ENCODE results near the gene XCR1. TPM values are rescaled to one million over a fixed set of nuclear protein-coding genes. Genes with fewer than 3 reads are reported as not detected.

XCR1 gene
- total and polyA plus RNA-seq, 9 of the 15 experiments (the other 6 are each of a cell fraction or from before 2014, with no cell fraction given), result not detected

DNA sequence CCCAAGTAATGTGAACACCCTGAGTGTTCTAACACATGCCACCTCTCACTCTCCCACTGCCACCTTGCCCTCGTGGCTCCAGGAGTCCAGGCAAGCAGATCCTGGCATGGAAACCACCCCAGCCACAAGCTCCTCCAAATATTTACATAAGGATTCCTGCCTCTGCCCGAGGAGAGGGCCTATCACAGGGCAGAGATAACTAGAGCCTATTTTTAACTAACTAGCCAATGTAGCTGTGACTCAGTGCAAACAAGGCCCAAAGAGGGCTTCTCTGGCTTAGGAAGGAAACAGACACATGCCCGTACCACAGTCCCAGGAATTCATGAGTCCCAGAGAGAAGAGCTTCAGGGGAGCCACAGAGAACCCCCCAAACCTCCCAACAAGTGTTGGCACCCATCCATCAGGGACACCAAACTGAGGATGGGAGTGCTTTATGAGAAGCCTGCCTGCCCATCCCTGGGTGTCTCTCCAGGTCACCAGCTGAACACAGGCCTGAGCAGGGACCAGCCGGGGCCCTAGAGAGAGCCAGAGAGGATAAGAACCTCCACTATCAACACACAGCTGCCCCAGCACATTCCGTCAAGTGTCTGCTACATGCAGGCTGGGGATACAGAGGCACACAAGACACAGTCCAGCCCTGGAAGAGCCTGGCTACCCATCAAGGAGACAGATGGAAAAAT, 40.8 kb downstream of the XCR1 start:
- Histone ChIP-seq H3K27me3 (ENCODE audit: control insufficient read depth in 2 of 2, insufficient read depth in 2 of 2, low read length in 2 of 2) (no peaks in the 10 kb centered on the region), H3K4me2 (ENCODE audit: insufficient read depth, low read length) (peak overlapping the region; percentile 14; the same call in 1 of the 2 replicates), H3K9me3 (replicated peaks; ENCODE audit: control insufficient read depth, insufficient read depth, low read depth, low read length) (no peaks in the 10 kb centered on the region), H2AFZ (ENCODE audit: low read depth, low read length) (no peak overlapping the region), H3K4me1 (replicated peaks in 1 of 2; ENCODE audit: control insufficient read depth in 2 of 2, insufficient read depth in 2 of 2, low read length in 2 of 2) (peaks cover 16 to 45% of the 10 kb centered on the region in 2 experiments), H3K79me2 (ENCODE audit: control insufficient read depth, insufficient read depth, low read length) (peaks cover 51% of the 10 kb centered on the region), H3K9me1 (ENCODE audit: control insufficient read depth, insufficient read depth, low read length) (peaks cover 9% of the 10 kb centered on the region), H3K9ac (ENCODE audit: insufficient read depth in 1 of 2, low read depth in 2 of 2, low read length in 2 of 2) (peak overlapping the region in 1 of 2 experiments; percentile 47; a peak in 1 of 4 replicates), H4K20me1 (replicated peaks; ENCODE audit: control insufficient read depth, insufficient read depth, low read length) (peaks cover 27% of the 10 kb centered on the region), H3K36me3 (ENCODE audit: control insufficient read depth, insufficient read depth, low read length) (peaks cover 42% of the 10 kb centered on the region), H3K4me3 (no peak overlapping the region), H3K27ac (ENCODE audit: extremely low read depth, low read depth, low read length) (peak overlapping the region; percentile 33; the same call in 1 of the 3 replicates)
- no peak for ATAC-seq
- peak in 2 of 4 experiments; percentile 29 to 44 for DNase-seq (ENCODE audit: extremely low read depth in 1 of 4, low spot score in 3 of 4)
- intact Hi-C loops (cut with micrococcal nuclease) (no loop called here), in situ Hi-C loops (cut with MboI) (no loop called here)
- FAIRE-seq, result no peak
- ChIA-PET POLR2A (interaction anchor here (0.8 to 0.9 kb wide), 2 partner anchors 8 to 12 kb away, joined by 3 read pairs; no protein-coding TSS in a partner anchor), CTCF (ENCODE audit: low intra/inter-chr PET ratio) (no interaction called here)
- no TSS peak for BruUV-seq (replicated peaks)
- WGBS (ENCODE audit: insufficient coverage, low coverage, missing lambda C conversion rate), result 52% methylated on average over 5 of the region's 5 CpGs
- TF ChIP-seq MEF2A (IDR thresholded peaks at IDR 0.05; ENCODE audit: control insufficient read depth, low read depth, low read length), result peak; percentile 41; the same call in 1 of the 2 replicates
- TF ChIP-seq HNRNPH1 (optimal IDR thresholded peaks at IDR 0.05; ENCODE audit: low read depth, low read length), result no peak
- TF ChIP-seq FOXA3 (CRISPR knock-in tag; conservative IDR thresholded peaks at IDR 0.05 in 1 of 2, IDR thresholded peaks at IDR 0.05 in 1 of 2), result peak; percentile 16 to 53; a peak in 2 of 4 replicates
- TF ChIP-seq, protein P1, sequence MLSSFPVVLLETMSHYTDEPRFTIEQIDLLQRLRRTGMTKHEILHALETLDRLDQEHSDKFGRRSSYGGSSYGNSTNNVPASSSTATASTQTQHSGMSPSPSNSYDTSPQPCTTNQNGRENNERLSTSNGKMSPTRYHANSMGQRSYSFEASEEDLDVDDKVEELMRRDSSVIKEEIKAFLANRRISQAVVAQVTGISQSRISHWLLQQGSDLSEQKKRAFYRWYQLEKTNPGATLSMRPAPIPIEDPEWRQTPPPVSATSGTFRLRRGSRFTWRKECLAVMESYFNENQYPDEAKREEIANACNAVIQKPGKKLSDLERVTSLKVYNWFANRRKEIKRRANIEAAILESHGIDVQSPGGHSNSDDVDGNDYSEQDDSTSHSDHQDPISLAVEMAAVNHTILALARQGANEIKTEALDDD (IDR thresholded peaks at IDR 0.05), result peak; percentile 81; the same call in 1 of the 2 replicates
- peak; percentile 25; the same call in 1 of the 2 replicates for TF ChIP-seq MEF2D (tag; conservative IDR thresholded peaks at IDR 0.05; ENCODE audit: low read depth)
- peak; percentile 42; the same call in 1 of the 2 replicates for TF ChIP-seq FOSL1 (tag; conservative IDR thresholded peaks at IDR 0.05)
- TF ChIP-seq ZNF165 (CRISPR knock-in tag; IDR thresholded peaks at IDR 0.05; ENCODE audit: borderline replicate concordance), result no peak

Measured in K562 (cell line).